Measurements from ENCODE around the gene ALOX12B. TPM values are rescaled to one million over a fixed set of nuclear protein-coding genes. Genes with fewer than 3 reads are reported as not detected.

ALOX12B gene
- total and polyA plus RNA-seq, 2 of the 13 experiments (the other 11 are each of a cell fraction or from before 2014, with no cell fraction given) = 0.13 TPM; not detected in 1

DNA sequence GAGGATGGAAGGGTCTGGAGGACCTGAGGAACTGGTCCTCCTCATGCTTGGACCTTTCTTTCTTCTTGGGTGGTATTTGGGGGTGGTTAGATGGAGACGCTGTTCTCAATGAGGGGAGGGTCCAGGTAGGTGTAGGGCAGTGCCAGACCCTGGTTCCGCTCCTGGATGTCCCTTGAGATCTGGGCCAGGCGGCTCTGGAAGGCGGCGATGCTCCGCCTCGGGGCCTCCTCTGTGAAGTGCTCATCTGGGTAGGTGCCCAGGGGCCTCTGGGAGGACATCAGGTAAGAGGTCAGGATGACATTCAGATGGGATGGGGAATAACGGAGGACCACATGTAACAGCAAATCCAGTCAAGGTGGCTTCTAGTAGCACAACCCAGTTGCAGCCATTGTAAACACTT lies 9.0 kb upstream of the ALOX12B start:
- DNase-seq (ENCODE audit: low spot score) (no peak), ATAC-seq (no peak), FAIRE-seq (no peak)
- Histone ChIP-seq H3K9ac (ENCODE audit: insufficient read depth, low read depth, low read length) (no peak overlapping the region), H3K36me3 (replicated peaks in 1 of 2; ENCODE audit: control insufficient read depth in 1 of 2, insufficient read depth in 2 of 2, low read length in 2 of 2) (no peaks in the 10 kb centered on the region), H3K4me1 (ENCODE audit: insufficient read depth, low read length) (no peaks in the 10 kb centered on the region; the same call in 1 of the 2 replicates), H2AFZ (ENCODE audit: low read length) (no peak overlapping the region), H3K27ac (ENCODE audit: extremely low read length, insufficient read depth, low read length) (no peak overlapping the region), H3K9me3 (ENCODE audit: low read length) (no peaks in the 10 kb centered on the region), H4K20me1 (ENCODE audit: insufficient read depth, low read length) (no peaks in the 10 kb centered on the region), H3K27me3 (ENCODE audit: control insufficient read depth in 1 of 2, insufficient read depth in 2 of 2, low read length in 2 of 2) (peaks cover 1 to 40% of the 10 kb centered on the region in 2 experiments; a peak in 4 of 5 replicates), H3K4me3 (replicated peaks in 1 of 3; ENCODE audit: insufficient read depth in 1 of 3, low read depth in 2 of 3, low read length in 3 of 3) (no peak overlapping the region), H3K4me2 (ENCODE audit: low read depth, low read length) (no peak overlapping the region), H3K79me2 (ENCODE audit: insufficient read depth, low read length) (no peaks in the 10 kb centered on the region)
- in situ Hi-C loops (cut with HindIII; ENCODE audit: extremely low pct_ligation_motif_present, low pct_unique_long_range_greater_than_20kb) = no loop called here
- intact Hi-C loops (cut with micrococcal nuclease; ENCODE audit: unreplicated experiment) = no loop called here
- no TSS peak for BruUV-seq (replicated peaks)
- ChIA-PET POLR2A (no interaction called here), CTCF (ENCODE audit: low intra/inter-chr PET ratio, low total read pairs) (no interaction called here)
- 78% methylated on average over 8 of the region's 8 CpGs for WGBS (ENCODE audit: low lambda C conversion rate)
- TF ChIP-seq BRD4 (CRISPR knock-in tag; IDR thresholded peaks at IDR 0.05) (no peak), ZNF234 (CRISPR knock-in tag; conservative IDR thresholded peaks at IDR 0.05) (no peak), KLF11 (CRISPR knock-in tag; IDR thresholded peaks at IDR 0.05) (no peak), ZNF768 (CRISPR knock-in tag; IDR thresholded peaks at IDR 0.05) (no peak), ATF1 (CRISPR knock-in tag; IDR thresholded peaks at IDR 0.05) (no peak)
- TF ChIP-seq, protein P1, sequence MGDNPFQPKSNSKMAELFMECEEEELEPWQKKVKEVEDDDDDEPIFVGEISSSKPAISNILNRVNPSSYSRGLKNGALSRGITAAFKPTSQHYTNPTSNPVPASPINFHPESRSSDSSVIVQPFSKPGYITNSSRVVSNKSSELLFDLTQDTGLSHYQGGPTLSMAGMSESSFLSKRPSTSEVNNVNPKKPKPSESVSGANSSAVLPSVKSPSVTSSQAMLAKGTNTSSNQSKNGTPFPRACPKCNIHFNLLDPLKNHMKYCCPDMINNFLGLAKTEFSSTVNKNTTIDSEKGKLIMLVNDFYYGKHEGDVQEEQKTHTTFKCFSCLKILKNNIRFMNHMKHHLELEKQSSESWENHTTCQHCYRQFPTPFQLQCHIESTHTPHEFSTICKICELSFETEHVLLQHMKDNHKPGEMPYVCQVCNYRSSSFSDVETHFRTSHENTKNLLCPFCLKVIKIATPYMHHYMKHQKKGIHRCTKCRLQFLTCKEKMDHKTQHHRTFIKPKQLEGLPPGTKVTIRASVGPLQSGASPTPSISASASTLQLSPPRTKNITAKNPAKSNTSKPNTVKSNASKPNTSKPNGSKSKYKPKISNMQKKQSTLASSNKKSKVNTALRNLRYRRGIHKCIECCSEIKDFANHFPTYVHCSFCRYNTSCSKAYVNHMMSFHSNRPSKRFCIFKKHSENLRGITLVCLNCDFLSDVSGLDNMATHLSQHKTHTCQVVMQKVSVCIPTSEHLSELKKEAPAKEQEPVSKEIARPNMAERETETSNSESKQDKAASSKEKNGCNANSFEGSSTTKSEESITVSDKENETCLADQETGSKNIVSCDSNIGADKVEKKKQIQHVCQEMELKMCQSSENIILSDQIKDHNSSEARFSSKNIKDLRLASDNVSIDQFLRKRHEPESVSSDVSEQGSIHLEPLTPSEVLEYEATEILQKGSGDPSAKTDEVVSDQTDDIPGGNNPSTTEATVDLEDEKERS (CRISPR knock-in tag; IDR thresholded peaks at IDR 0.05) = no peak
- TF ChIP-seq, protein P2, sequence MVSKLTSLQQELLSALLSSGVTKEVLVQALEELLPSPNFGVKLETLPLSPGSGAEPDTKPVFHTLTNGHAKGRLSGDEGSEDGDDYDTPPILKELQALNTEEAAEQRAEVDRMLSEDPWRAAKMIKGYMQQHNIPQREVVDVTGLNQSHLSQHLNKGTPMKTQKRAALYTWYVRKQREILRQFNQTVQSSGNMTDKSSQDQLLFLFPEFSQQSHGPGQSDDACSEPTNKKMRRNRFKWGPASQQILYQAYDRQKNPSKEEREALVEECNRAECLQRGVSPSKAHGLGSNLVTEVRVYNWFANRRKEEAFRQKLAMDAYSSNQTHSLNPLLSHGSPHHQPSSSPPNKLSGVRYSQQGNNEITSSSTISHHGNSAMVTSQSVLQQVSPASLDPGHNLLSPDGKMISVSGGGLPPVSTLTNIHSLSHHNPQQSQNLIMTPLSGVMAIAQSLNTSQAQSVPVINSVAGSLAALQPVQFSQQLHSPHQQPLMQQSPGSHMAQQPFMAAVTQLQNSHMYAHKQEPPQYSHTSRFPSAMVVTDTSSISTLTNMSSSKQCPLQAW (CRISPR knock-in tag; IDR thresholded peaks at IDR 0.05) = no peak

All from HepG2 (cell line).